Right atrium auricular region (tissue), 2 donors: ENCODE measurements around the gene LUC7L2. TPM values are rescaled to one million over a fixed set of nuclear protein-coding genes. Genes with fewer than 3 reads are reported as not detected.
"Not testable (repeated sequence)": the region's sequence is repeated elsewhere in the genome, so short reads cannot be mapped to it uniquely, and the experiment has no call there.

Source experiments
- DNase-seq: peaks from one replicate; pipeline ENCODE4 v3.0.0-alpha.2; 2019; ENCODE audit warnings: low spot score
- H3K27ac ChIP-seq, 2 donors: fragments of 200-600 bp; sonication (generic); 1 replicate in 1 of 2; 2 replicates in 1 of 2; pipeline ENCODE4 v1.5.1; 2016 to 2019
- H3K27me3 ChIP-seq, 2 donors: fragments of 200-600 bp; sonication (generic); one replicate each; pipeline versions ENCODE4 v1.5.1 to v1.6.0; 2017 to 2019
- H3K36me3 ChIP-seq: fragments of 200-600 bp; sonication (generic); one replicate; pipeline ENCODE4 v1.5.1; 2016
- H3K4me1 ChIP-seq, 2 donors: fragments of 200-600 bp; sonication (generic); one replicate each; pipeline versions ENCODE4 v1.5.1 to v1.6.0; 2017 to 2019
- H3K4me3 ChIP-seq, 2 donors: fragments of 200-600 bp; sonication (generic); 1 replicate in 1 of 2; 2 replicates in 1 of 2; pipeline ENCODE4 v1.5.1; 2017 to 2019; ENCODE audit warnings: mild to moderate bottlenecking in 1 of 2, moderate library complexity in 1 of 2
- H3K9me3 ChIP-seq, 2 donors: fragments of 200-600 bp; sonication (generic); one replicate each; pipeline ENCODE4 v1.5.1; 2019
- CTCF ChIP-seq, 2 donors: fragments of 200-600 bp; sonication (generic); IDR thresholded peaks; one replicate each; pipeline ENCODE4 v1.5.1; 2019; ENCODE audit warnings: antibody characterized with exemption in 2 of 2
- total RNA-seq, 2 donors: library from RNA; depleted of rRNA; stranded (reverse); fragments of >200 nt; gene quantifications; one replicate each; pipeline ENCODE4 v1.1.0, GENCODE V29; 2016

Gene LUC7L2
- total RNA-seq, 2 donors from 2014 or later: 35.0 to 37.2 TPM

GRCh38 chr7:139329119-139329518 lies 30.6 kb upstream of the LUC7L2 start:
- no peak overlapping the region for H3K27ac ChIP-seq
- TF ChIP-seq CTCF (IDR thresholded peaks at IDR 0.05): no peak
- no peak for DNase-seq
- H3K36me3 ChIP-seq: no peaks in the 10 kb centered on the region
- H3K4me1 ChIP-seq: no peaks in the 10 kb centered on the region
- no peaks in the 10 kb centered on the region for H3K9me3 ChIP-seq
- no peak overlapping the region for H3K4me3 ChIP-seq
- no peaks in the 10 kb centered on the region for H3K27me3 ChIP-seq

- Histone ChIP-seq H3K36me3 (no peaks in the 10 kb centered on the region), H3K9me3 (no peaks in the 10 kb centered on the region), H3K27me3 (no peaks in the 10 kb centered on the region), H3K4me1 (no peaks in the 10 kb centered on the region), H3K4me3 (no peak overlapping the region), H3K27ac (no peak overlapping the region)
- no peak for TF ChIP-seq CTCF (IDR thresholded peaks at IDR 0.05)
- no peak for DNase-seq
Measured at GRCh38 chr7:139330333-139331030, 29.2 kb upstream of the LUC7L2 start.

- H3K36me3 ChIP-seq: no peaks in the 10 kb centered on the region
- no peak overlapping the region for H3K4me3 ChIP-seq
- no peak for DNase-seq
- no peak for TF ChIP-seq CTCF (IDR thresholded peaks at IDR 0.05)
- H3K27ac ChIP-seq: no peak overlapping the region
- H3K4me1 ChIP-seq: no peaks in the 10 kb centered on the region
- H3K27me3 ChIP-seq: no peaks in the 10 kb centered on the region
- no peaks in the 10 kb centered on the region for H3K9me3 ChIP-seq
Measured at GRCh38 chr7:139332697-139333359, 26.9 kb upstream of the LUC7L2 start.

GRCh38 chr7:139333443-139333842 lies 26.3 kb upstream of the LUC7L2 start:
- not testable (repeated sequence) for H3K9me3 ChIP-seq

GRCh38 chr7:139334399-139335150 lies 25.1 kb upstream of the LUC7L2 start:
- no peak for TF ChIP-seq CTCF (IDR thresholded peaks at IDR 0.05)
- Histone ChIP-seq H3K36me3 (no peaks in the 10 kb centered on the region), H3K4me3 (no peak overlapping the region), H3K9me3 (no peaks in the 10 kb centered on the region), H3K4me1 (no peaks in the 10 kb centered on the region), H3K27me3 (no peaks in the 10 kb centered on the region), H3K27ac (no peak overlapping the region)
- no peak for DNase-seq

More at GRCh38 chr7:139333443-139333842, 26.3 kb upstream of the LUC7L2 start:
- H3K27me3 ChIP-seq, H3K27ac ChIP-seq, DNase-seq, H3K4me1 ChIP-seq, H3K4me3 ChIP-seq, H3K36me3 ChIP-seq: not testable (repeated sequence)

GRCh38 chr7:139339025-139339424 lies 20.7 kb upstream of the LUC7L2 start:
- peaks cover 0 to 16% of the 10 kb centered on the region in 2 donors for H3K4me1 ChIP-seq
- no peak overlapping the region for H3K27ac ChIP-seq
- no peaks in the 10 kb centered on the region for H3K36me3 ChIP-seq
- no peak overlapping the region for H3K4me3 ChIP-seq
- no peaks in the 10 kb centered on the region for H3K27me3 ChIP-seq
- no peak for DNase-seq
- no peak for TF ChIP-seq CTCF (IDR thresholded peaks at IDR 0.05)
- no peaks in the 10 kb centered on the region for H3K9me3 ChIP-seq
